HCT116 (cell line): Measurements from ENCODE around the gene MMP24. TPM values are rescaled to one million over a fixed set of nuclear protein-coding genes. Genes with fewer than 3 reads are reported as not detected.

Experiments used
- ATAC-seq: fragments of 200-7000 bp; cut with Tn5 transposase; 2 replicates; pipeline ENCODE4 v1.9.1; 2020; ENCODE audit warnings: mild to moderate bottlenecking, moderate library complexity
- BruUV-seq: library from RNA; stranded (reverse); fragments of 400-500 nt; replicated peaks from 2 replicates; lab custom pipeline; 2021; lab: Mats Ljungman, UMichigan
- CTCF ChIA-PET: fragments of 300-600 bp; sonication (Branson Sonifier 250); formaldehyde crosslinking; loops from one replicate; lab custom pipeline; 2021; ENCODE audit warnings: antibody characterized with exemption; lab: Charles Lee
- POLR2A ChIA-PET: fragments of 300-600, 350-600 bp; sonication (Branson Sonifier 250); formaldehyde crosslinking; loops from one replicate; lab custom pipeline; 2021; ENCODE audit warnings: antibody characterized with exemption; lab: Charles Lee
- RAD21 ChIA-PET, 2 experiments: fragments of 300-600 bp; sonication (Branson Sonifier 250); formaldehyde crosslinking; loops; one replicate each; lab custom pipeline; 2023; ENCODE audit warnings: low total read pairs in 2 of 2; ENCODE audit not compliant: uncharacterized antibody in 2 of 2, unreplicated experiment in 2 of 2, low non-redundant PET in 1 of 2; lab: Charles Lee
- DNase-seq: peaks from one replicate; pipeline ENCODE4 v3.0.0-alpha.2; 2010; ENCODE audit warnings: low read depth, low spot score
- H2AFZ ChIP-seq: fragments of 200-600 bp; shearing (Covaris generic), sonication (generic); 2 replicates; pipeline ENCODE4 v1.6.1; 2017; ENCODE audit warnings: low read depth, mixed run types, mixed read lengths, antibody characterized with exemption, low read length; ENCODE audit not compliant: poor library complexity, severe bottlenecking
- H3K27ac ChIP-seq: 2 replicates; pipeline ENCODE4 v1.5.1; 2012; ENCODE audit warnings: low read depth, low read length
- H3K27me3 ChIP-seq: fragments of 200-600 bp; sonication (generic); 2 replicates; pipeline ENCODE4 v1.6.1; 2016; ENCODE audit warnings: mixed run types, low read length, mixed read lengths; ENCODE audit not compliant: insufficient read depth
- H3K36me3 ChIP-seq, 2 experiments: fragments of 200-500 bp in 1 of 2; fragments of 200-600 bp in 1 of 2; sonication (Bioruptor generic) in 1 of 2; sonication (generic) in 1 of 2; 2 replicates each; pipeline versions ENCODE4 v1.5.1 to v1.6.1; 2014 to 2016; ENCODE audit warnings: low read length in 2 of 2, inconsistent platforms in 1 of 2, mixed read lengths in 1 of 2, mixed run types in 1 of 2; ENCODE audit not compliant: insufficient read depth in 2 of 2, control insufficient read depth in 1 of 2
- H3K4me1 ChIP-seq, 2 experiments: fragments of 200-600 bp in 1 of 2; sonication (generic) in 1 of 2; 2 replicates each; pipeline versions ENCODE4 v1.5.1 to v1.6.1; 2012 to 2017; ENCODE audit warnings: low read length in 2 of 2, inconsistent platforms in 1 of 2, mild to moderate bottlenecking in 1 of 2, mixed read lengths in 1 of 2, mixed run types in 1 of 2, moderate library complexity in 1 of 2; ENCODE audit not compliant: insufficient read depth in 2 of 2, control insufficient read depth in 1 of 2
- H3K4me2 ChIP-seq: fragments of 200-600 bp; sonication (generic); 2 replicates; pipeline ENCODE4 v1.6.1; 2017; ENCODE audit warnings: mixed run types, low read length, mixed read lengths
- H3K4me3 ChIP-seq, 2 experiments: fragments of 200-600 bp in 1 of 2; sonication (generic) in 1 of 2; replicated peaks in 1 of 2; 2 replicates each; pipeline ENCODE4 v1.5.1; 2011 to 2016; ENCODE audit warnings: low read length in 2 of 2, control low read depth in 1 of 2, low read depth in 1 of 2, mild to moderate bottlenecking in 1 of 2, mixed read lengths in 1 of 2, mixed run types in 1 of 2
- H3K79me2 ChIP-seq: fragments of 200-600 bp; sonication (generic); 2 replicates; pipeline ENCODE4 v1.6.1; 2017; ENCODE audit warnings: mild to moderate bottlenecking, mixed run types, low read length, moderate library complexity, mixed read lengths; ENCODE audit not compliant: insufficient read depth
- H3K9ac ChIP-seq: fragments of 200-600 bp; sonication (generic); 2 replicates; pipeline ENCODE4 v1.6.1; 2016; ENCODE audit warnings: low read length, mixed read lengths
- H3K9me2 ChIP-seq: fragments of 200-600 bp; sonication (generic), shearing (Covaris generic); 2 replicates; pipeline ENCODE4 v1.6.1; 2017; ENCODE audit warnings: mixed run types, mild to moderate bottlenecking, moderate library complexity; ENCODE audit not compliant: insufficient read depth
- H3K9me3 ChIP-seq, 2 experiments: fragments of 200-500 bp in 1 of 2; fragments of 200-600 bp in 1 of 2; sonication (Bioruptor generic) in 1 of 2; sonication (generic) in 1 of 2; 2 replicates each; pipeline ENCODE4 v1.6.1; 2014 to 2017; ENCODE audit warnings: low read length in 2 of 2, mixed read lengths in 2 of 2, inconsistent platforms in 1 of 2, low read depth in 1 of 2, mild to moderate bottlenecking in 1 of 2, mixed run types in 1 of 2, moderate library complexity in 1 of 2; ENCODE audit not compliant: control insufficient read depth in 1 of 2, insufficient read depth in 1 of 2
- H4K20me1 ChIP-seq: fragments of 200-600 bp; sonication (generic), shearing (Covaris generic); 2 replicates; pipeline ENCODE4 v1.6.1; 2017; ENCODE audit warnings: mixed run types, mild to moderate bottlenecking, moderate library complexity; ENCODE audit not compliant: insufficient read depth
- CTCF ChIP-seq, 3 experiments: fragments of 200-600 bp in 1 of 3; sonication (generic) in 1 of 3; IDR thresholded peaks in 2 of 3; conservative IDR thresholded peaks in 1 of 3; 2 replicates each; pipeline ENCODE4 v1.5.1; 2012 to 2017; ENCODE audit warnings: low read depth in 2 of 3, low read length in 2 of 3, antibody characterized with exemption in 1 of 3, borderline replicate concordance in 1 of 3, control low read depth in 1 of 3, mild to moderate bottlenecking in 1 of 3, mixed read lengths in 1 of 3, mixed run types in 1 of 3, moderate library complexity in 1 of 3; ENCODE audit not compliant: insufficient read depth in 1 of 3
- EZH2 ChIP-seq: fragments of 200-600 bp; sonication (generic); IDR thresholded peaks from 2 replicates; pipeline ENCODE4 v1.6.1; 2017; ENCODE audit warnings: antibody characterized with exemption, mixed run types
- EZH2phosphoT487 ChIP-seq: fragments of 200-600 bp; IDR thresholded peaks from 2 replicates; pipeline ENCODE4 v1.6.1; 2018; ENCODE audit warnings: antibody characterized with exemption, borderline replicate concordance
- FOSL1 ChIP-seq: IDR thresholded peaks from 2 replicates; pipeline ENCODE4 v1.6.1; 2012; ENCODE audit warnings: low read depth
- SP1 ChIP-seq: IDR thresholded peaks from 2 replicates; pipeline ENCODE4 v1.6.1; 2012; ENCODE audit warnings: low read depth
- YY1 ChIP-seq: IDR thresholded peaks from 2 replicates; pipeline ENCODE4 v1.6.1; 2011; ENCODE audit warnings: low read length, low read depth, moderate library complexity, mild to moderate bottlenecking; ENCODE audit not compliant: insufficient replicate concordance; ENCODE audit errors: extremely low read depth
- ZFX ChIP-seq: fragments of 450-650 bp; IDR thresholded peaks from 2 replicates; pipeline ENCODE4 v1.6.1; 2017
- ZNF274 ChIP-seq: fragments of 200-500 bp; sonication (Bioruptor generic); IDR thresholded peaks from 2 replicates; pipeline ENCODE4 v1.6.1; 2014; ENCODE audit warnings: mild to moderate bottlenecking, low read depth, low read length, inconsistent platforms
- intact Hi-C: fragments of 100-400 bp; cut with micrococcal nuclease; formaldehyde crosslinking; loops from 2 replicates; pipeline ENCODE4 v1.10.0; 2022
- total RNA-seq: library from RNA; stranded (reverse); gene quantifications from one replicate; pipeline ENCODE4 v1.2.1, GENCODE V29; 2021; ENCODE audit not compliant: unreplicated experiment

Gene MMP24
- total RNA-seq, 1 experiment from 2014 or later, result not detected

GRCh38 chr20:35303382-35303734, 76.9 kb downstream of the MMP24 start (continued):
- no peak for TF ChIP-seq YY1
- TF ChIP-seq ZFX, result no peak; the same call in 1 of the 2 replicates
- TF ChIP-seq ZNF274, result no peak
- no peak for TF ChIP-seq FOSL1
- no peak for TF ChIP-seq SP1

- 0 out of 4 replicates have a peak, but pooled peaks cover 0 to 2% of the 10 kb centered on the region in 2 experiments for H3K36me3 ChIP-seq
- peak overlapping the region; percentile 94 for H3K27ac ChIP-seq
- H3K4me2 ChIP-seq, result peak overlapping the region; percentile 73
- no peaks in the 10 kb centered on the region for H3K27me3 ChIP-seq
- intact Hi-C loops, result loop anchor here (1.0 to 2.0 kb wide), 2 partner anchors 25 to 135 kb away; partner anchors contain the start of gene GDF5
- no peaks in the 10 kb centered on the region for H3K79me2 ChIP-seq
- peak; percentile 82 for DNase-seq
- H3K9me2 ChIP-seq, result no peaks in the 10 kb centered on the region
- no peak overlapping the region for H2AFZ ChIP-seq
- peak overlapping the region; percentile 58 for H3K9ac ChIP-seq
- POLR2A ChIA-PET, result interaction anchor here (1.2 to 4.3 kb wide), 3 partner anchors 9 to 151 kb away, joined by 3 to 19 read pairs (median 8); partner anchors contain the start of gene CEP250
- H3K4me1 ChIP-seq, result peaks cover 50 to 67% of the 10 kb centered on the region in 2 experiments
- H3K4me3 ChIP-seq, result no peak overlapping the region
- H3K9me3 ChIP-seq, result no peaks in the 10 kb centered on the region
- CTCF ChIA-PET, result interaction anchor here (0.9 to 9.7 kb wide), 14 partner anchors 9 to 208 kb away, joined by 3 to 108 read pairs (median 8); partner anchors contain the start of genes EIF6 and FAM83C
- peak; percentile 39 for ATAC-seq
- no peak for TF ChIP-seq EZH2
- TF ChIP-seq CTCF (IDR thresholded peaks at IDR 0.05 in 2 of 3, conservative IDR thresholded peaks at IDR 0.05 in 1 of 3; ENCODE audit: borderline replicate concordance in 1 of 3, insufficient read depth in 1 of 3, low read depth in 2 of 3, low read length in 2 of 3), result peak in 2 of 3 experiments; percentile 91 to 93; a peak in 4 of 6 replicates
- peak; percentile 52 for TF ChIP-seq YY1
- TF ChIP-seq EZH2phosphoT487, result no peak
- no peaks in the 10 kb centered on the region for H4K20me1 ChIP-seq
- BruUV-seq, result no TSS peak
- RAD21 ChIA-PET, result interaction anchor here (0.6 to 3.6 kb wide), 5 partner anchors 25 to 785 kb away, joined by 3 to 26 read pairs (median 4); partner anchors contain the start of gene CEP250 (in 1 of the 2)
Observed at GRCh38 chr20:35303735-35304491, 77.4 kb downstream of the MMP24 start.
